Body of pancreas (tissue), 4 donors: ENCODE measurements around the gene OXGR1.

Source experiments
- POLR2A ChIP-seq, 3 donors: fragments of 450-650 bp; IDR thresholded peaks; one replicate each; pipeline ENCODE4 v1.6.1; 2016; ENCODE audit warnings: antibody characterized with exemption in 3 of 3, mild to moderate bottlenecking in 2 of 3
- TF ChIP-seq, protein P1 (sequence below), 7 experiments: fragments of 450-650 bp in 4 of 7; fragments of 200-600 bp in 3 of 7; sonication (generic) in 3 of 7; IDR thresholded peaks; one replicate each; pipeline ENCODE4 v1.5.1; 2016 to 2019; ENCODE audit warnings: antibody characterized with exemption in 7 of 7

DNA sequence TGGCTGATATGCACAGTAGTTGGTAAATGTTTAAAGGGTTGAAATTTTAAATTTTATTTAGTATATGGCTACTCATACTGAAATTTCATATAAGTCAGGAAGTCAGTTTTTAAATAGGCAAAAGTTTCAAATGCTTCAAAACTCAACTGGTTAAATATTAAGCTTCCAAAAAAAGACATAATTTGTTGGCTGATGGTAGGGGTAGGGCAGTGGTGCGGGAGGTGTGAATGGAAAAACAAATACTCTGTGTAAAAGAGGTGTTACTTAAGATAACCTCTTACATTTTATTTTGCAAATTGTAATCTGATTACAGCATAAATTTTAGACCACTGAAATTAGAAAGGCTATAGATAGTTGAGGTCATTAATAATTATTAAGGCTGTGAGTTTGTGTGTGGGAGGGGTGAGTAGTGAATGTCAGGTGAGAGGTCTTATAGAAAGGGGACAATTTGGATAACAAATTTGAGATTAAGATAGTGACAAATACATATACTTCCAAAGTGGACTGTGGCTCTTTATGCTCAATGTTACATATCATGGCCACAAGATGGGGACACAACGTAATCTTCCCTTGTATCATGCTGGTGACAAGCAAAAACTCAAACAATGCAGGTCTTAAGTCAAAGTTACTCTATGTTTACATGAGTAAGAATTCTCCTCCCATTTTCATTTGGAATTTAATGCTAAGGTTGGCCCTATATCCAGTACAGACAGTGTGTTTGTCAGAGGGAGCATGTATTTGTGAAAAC, 36.6 kb upstream of the OXGR1 start:
- TF ChIP-seq POLR2A (IDR thresholded peaks at IDR 0.05), result no peak
- TF ChIP-seq, protein P1, sequence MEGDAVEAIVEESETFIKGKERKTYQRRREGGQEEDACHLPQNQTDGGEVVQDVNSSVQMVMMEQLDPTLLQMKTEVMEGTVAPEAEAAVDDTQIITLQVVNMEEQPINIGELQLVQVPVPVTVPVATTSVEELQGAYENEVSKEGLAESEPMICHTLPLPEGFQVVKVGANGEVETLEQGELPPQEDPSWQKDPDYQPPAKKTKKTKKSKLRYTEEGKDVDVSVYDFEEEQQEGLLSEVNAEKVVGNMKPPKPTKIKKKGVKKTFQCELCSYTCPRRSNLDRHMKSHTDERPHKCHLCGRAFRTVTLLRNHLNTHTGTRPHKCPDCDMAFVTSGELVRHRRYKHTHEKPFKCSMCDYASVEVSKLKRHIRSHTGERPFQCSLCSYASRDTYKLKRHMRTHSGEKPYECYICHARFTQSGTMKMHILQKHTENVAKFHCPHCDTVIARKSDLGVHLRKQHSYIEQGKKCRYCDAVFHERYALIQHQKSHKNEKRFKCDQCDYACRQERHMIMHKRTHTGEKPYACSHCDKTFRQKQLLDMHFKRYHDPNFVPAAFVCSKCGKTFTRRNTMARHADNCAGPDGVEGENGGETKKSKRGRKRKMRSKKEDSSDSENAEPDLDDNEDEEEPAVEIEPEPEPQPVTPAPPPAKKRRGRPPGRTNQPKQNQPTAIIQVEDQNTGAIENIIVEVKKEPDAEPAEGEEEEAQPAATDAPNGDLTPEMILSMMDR (IDR thresholded peaks at IDR 0.05), result peak in 4 of 7 experiments; percentile 6 to 22 (median 20)
